Neural cell (in vitro differentiated cells): ENCODE data around the gene ARRDC2. TPM values are rescaled to one million over a fixed set of nuclear protein-coding genes. Genes with fewer than 3 reads are reported as not detected.

Experiments
- H2AFZ ChIP-seq: fragments of 200-600, 300-800 bp; sonication (generic), shearing (Covaris generic); 2 replicates; pipeline ENCODE4 v1.6.0; 2014; ENCODE audit warnings: low read depth, mild to moderate bottlenecking, antibody characterized with exemption, low read length, moderate library complexity
- H3F3A ChIP-seq: fragments of 200-600 bp; shearing (Covaris generic); 2 replicates; pipeline ENCODE4 v1.6.1; 2016; ENCODE audit warnings: mild to moderate bottlenecking, moderate library complexity, mixed read lengths, antibody characterized with exemption, low read length; ENCODE audit not compliant: insufficient read depth, poor library complexity, severe bottlenecking
- H3K27ac ChIP-seq: fragments of 200-600, 300-800 bp; sonication (generic), shearing (Covaris generic); 2 replicates; pipeline ENCODE4 v1.5.1; 2014; ENCODE audit warnings: mild to moderate bottlenecking, low read length, moderate library complexity
- H3K27me3 ChIP-seq: fragments of 300-800, 200-600 bp; sonication (generic), shearing (Covaris generic); 2 replicates; pipeline ENCODE4 v1.6.0; 2014; ENCODE audit warnings: mild to moderate bottlenecking, low read depth, low read length, moderate library complexity; ENCODE audit not compliant: insufficient read depth
- H3K36me3 ChIP-seq: fragments of 300-800, 200-600 bp; sonication (generic), shearing (Covaris generic); 2 replicates; pipeline ENCODE4 v1.5.1; 2014; ENCODE audit warnings: mild to moderate bottlenecking, antibody characterized with exemption, low read length, moderate library complexity; ENCODE audit not compliant: insufficient read depth
- H3K4me2 ChIP-seq: fragments of 300-800, 200-600 bp; sonication (generic), shearing (Covaris generic); 2 replicates; pipeline ENCODE4 v1.6.0; 2014; ENCODE audit warnings: mild to moderate bottlenecking, low read length
- H3K4me3 ChIP-seq: fragments of 300-800, 200-600 bp; sonication (generic), shearing (Covaris generic); 2 replicates; pipeline ENCODE4 v1.5.1; 2014; ENCODE audit warnings: mild to moderate bottlenecking, low read length, moderate library complexity
- H3K79me2 ChIP-seq: fragments of 200-600 bp; shearing (Covaris generic); replicated peaks from 2 replicates; pipeline ENCODE4 v1.6.0; 2014; ENCODE audit warnings: mild to moderate bottlenecking, low read length, moderate library complexity; ENCODE audit not compliant: insufficient read depth
- H3K9ac ChIP-seq: fragments of 300-800, 200-600 bp; sonication (generic), shearing (Covaris generic); 2 replicates; pipeline ENCODE4 v1.6.1; 2016; ENCODE audit warnings: mild to moderate bottlenecking, low read length, mixed read lengths
- H3K9me2 ChIP-seq: fragments of 200-600 bp; shearing (Covaris generic); 2 replicates; pipeline ENCODE4 v1.6.1; 2016; ENCODE audit warnings: mild to moderate bottlenecking, low read length, mixed read lengths; ENCODE audit not compliant: insufficient read depth
- H3K9me3 ChIP-seq: fragments of 200-600, 300-800 bp; sonication (generic), shearing (Covaris generic); 2 replicates; pipeline ENCODE4 v1.6.1; 2016; ENCODE audit warnings: mild to moderate bottlenecking, mixed run types, low read length, moderate library complexity, mixed read lengths
- H4K20me1 ChIP-seq: fragments of 200-600 bp; shearing (Covaris generic); 2 replicates; pipeline ENCODE4 v1.6.1; 2016; ENCODE audit warnings: mild to moderate bottlenecking, mixed run types; ENCODE audit not compliant: insufficient read depth
- CTCF ChIP-seq: fragments of 450-650 bp; IDR thresholded peaks from 2 replicates; pipeline ENCODE4 v1.5.1; 2014; ENCODE audit warnings: antibody characterized with exemption, mild to moderate bottlenecking, moderate library complexity; ENCODE audit not compliant: poor library complexity, severe bottlenecking
- EP300 ChIP-seq: fragments of 450-650 bp; conservative IDR thresholded peaks from 2 replicates; pipeline ENCODE4 v1.6.1; 2014; ENCODE audit warnings: antibody characterized with exemption, mild to moderate bottlenecking, moderate library complexity; ENCODE audit not compliant: poor library complexity, severe bottlenecking
- EZH2 ChIP-seq: fragments of 200-600, 300-800 bp; shearing (Covaris generic), sonication (generic); IDR thresholded peaks from 2 replicates; pipeline ENCODE4 v1.6.1; 2014; ENCODE audit warnings: antibody characterized with exemption, low read length, borderline replicate concordance, mild to moderate bottlenecking; ENCODE audit not compliant: insufficient read depth, poor library complexity, severe bottlenecking
- MXI1 ChIP-seq: fragments of 450-650 bp; conservative IDR thresholded peaks from 2 replicates; pipeline ENCODE4 v1.6.1; 2014; ENCODE audit warnings: antibody characterized with exemption, mild to moderate bottlenecking; ENCODE audit not compliant: poor library complexity, severe bottlenecking
- POLR2AphosphoS5 ChIP-seq: IDR thresholded peaks from 2 replicates; pipeline ENCODE4 v1.6.1; 2012
- RAD21 ChIP-seq: fragments of 450-650 bp; conservative IDR thresholded peaks from 2 replicates; pipeline ENCODE4 v1.6.1; 2014; ENCODE audit warnings: antibody characterized with exemption, mild to moderate bottlenecking, moderate library complexity
- REST ChIP-seq: IDR thresholded peaks from 2 replicates; pipeline ENCODE4 v1.6.1; 2012; ENCODE audit warnings: borderline replicate concordance
- SMC3 ChIP-seq: fragments of 450-650 bp; conservative IDR thresholded peaks from 2 replicates; pipeline ENCODE4 v1.6.1; 2014; ENCODE audit warnings: antibody characterized with exemption, mild to moderate bottlenecking, moderate library complexity; ENCODE audit not compliant: poor library complexity
- TAF1 ChIP-seq: IDR thresholded peaks from 2 replicates; pipeline ENCODE4 v1.6.1; 2012; ENCODE audit warnings: low read depth
- polyA plus RNA-seq: library from polyadenylated mRNA; depleted of rRNA; stranded (reverse); fragments of >200 nt; gene quantifications from 2 replicates; pipeline ENCODE4 v1.2.3, GENCODE V29; 2014

ARRDC2 gene
- polyA plus RNA-seq, 1 donor from 2014 or later: 3.6 TPM

GRCh38 chr19:17997969-17998826, 9.8 kb upstream of the ARRDC2 start:
- Histone ChIP-seq H4K20me1 (no peaks in the 10 kb centered on the region), H3K27ac (no peak overlapping the region), H3K9ac (no peak overlapping the region), H3K27me3 (peaks cover 28% of the 10 kb centered on the region), H2AFZ (no peak overlapping the region), H3K79me2 (no peaks in the 10 kb centered on the region), H3K4me3 (no peak overlapping the region), H3F3A (no peaks in the 10 kb centered on the region), H3K36me3 (no peaks in the 10 kb centered on the region), H3K9me2 (no peaks in the 10 kb centered on the region), H3K4me2 (no peak overlapping the region), H3K9me3 (no peaks in the 10 kb centered on the region)
- TF ChIP-seq EP300: no peak
- TF ChIP-seq MXI1: no peak
- no peak for TF ChIP-seq RAD21
- TF ChIP-seq CTCF: no peak
- no peak for TF ChIP-seq SMC3
- TF ChIP-seq REST: no peak
- TF ChIP-seq POLR2AphosphoS5: no peak
- TF ChIP-seq EZH2: no peak
- no peak for TF ChIP-seq TAF1

- Histone ChIP-seq H3K27me3 (peaks cover 28% of the 10 kb centered on the region), H3K4me3 (no peak overlapping the region), H3K4me2 (no peak overlapping the region), H3K79me2 (no peaks in the 10 kb centered on the region), H3K36me3 (no peaks in the 10 kb centered on the region), H3F3A (no peaks in the 10 kb centered on the region), H3K27ac (no peak overlapping the region), H3K9me3 (no peaks in the 10 kb centered on the region), H2AFZ (no peak overlapping the region), H4K20me1 (no peaks in the 10 kb centered on the region), H3K9me2 (no peaks in the 10 kb centered on the region), H3K9ac (no peak overlapping the region)
- TF ChIP-seq CTCF (no peak), SMC3 (no peak), POLR2AphosphoS5 (no peak), EZH2 (no peak)
Measured at GRCh38 chr19:17998827-17999150, 9.2 kb upstream of the ARRDC2 start.
